ENCODE results near the gene PRSS2.
"Not testable (repeated sequence)": the region's sequence is repeated elsewhere in the genome, so short reads cannot be mapped to it uniquely, and the experiment has no call there.

PRSS2 gene

GRCh38 chr7:142752376-142753225 lies 18.2 kb upstream of the PRSS2 start:
- H3K9me3 Mint-ChIP-seq: no peaks in the 10 kb centered on the region
- H3K4me1 Mint-ChIP-seq: no peaks in the 10 kb centered on the region
- H3K27ac Mint-ChIP-seq: no peak overlapping the region
- H3K4me3 Mint-ChIP-seq: no peak overlapping the region
- H3K36me3 Mint-ChIP-seq (ENCODE audit: low read depth): no peaks in the 10 kb centered on the region
- TF ChIP-seq CTCF (IDR thresholded peaks at IDR 0.05; ENCODE audit: unreplicated experiment in 3 of 3): no peak
- peaks cover 16% of the 10 kb centered on the region for H3K27me3 Mint-ChIP-seq (ENCODE audit: low read depth)

DNA sequence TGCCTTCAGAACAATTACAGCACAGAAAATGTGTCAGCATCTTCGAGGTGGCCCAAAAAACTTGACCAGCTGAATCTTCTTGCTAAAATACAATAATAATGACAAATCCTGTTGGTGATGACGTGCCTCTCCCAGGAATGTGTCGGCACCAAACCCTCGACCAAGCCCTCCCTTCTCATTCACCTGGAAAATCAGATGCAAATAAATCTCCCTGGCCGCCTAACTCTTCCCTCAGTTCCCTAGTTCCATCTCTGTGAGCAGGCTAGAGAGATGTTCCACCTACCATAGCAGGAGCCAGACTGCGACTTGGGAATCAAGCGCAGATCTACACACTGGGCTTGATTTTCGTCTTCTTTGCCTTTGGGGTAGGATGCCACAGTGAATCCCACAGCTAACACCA lies 17.4 kb upstream of the PRSS2 start:
- TF ChIP-seq CTCF (IDR thresholded peaks at IDR 0.05; ENCODE audit: unreplicated experiment in 3 of 3): no peak
- no peaks in the 10 kb centered on the region for H3K9me3 Mint-ChIP-seq
- H3K27me3 Mint-ChIP-seq (ENCODE audit: low read depth): peaks cover 12% of the 10 kb centered on the region
- no peak overlapping the region for H3K4me3 Mint-ChIP-seq
- no peaks in the 10 kb centered on the region for H3K36me3 Mint-ChIP-seq (ENCODE audit: low read depth)
- no peak overlapping the region for H3K27ac Mint-ChIP-seq
- H3K4me1 Mint-ChIP-seq: no peaks in the 10 kb centered on the region

- peaks cover 12% of the 10 kb centered on the region for H3K27me3 Mint-ChIP-seq (ENCODE audit: low read depth)
- not testable (repeated sequence) for H3K36me3 Mint-ChIP-seq (ENCODE audit: low read depth); H3K4me1 Mint-ChIP-seq; H3K4me3 Mint-ChIP-seq; H3K27ac Mint-ChIP-seq; H3K9me3 Mint-ChIP-seq
These were observed 16.8 kb upstream of the PRSS2 start for GRCh38 chr7:142753925-142754491.

- Mint-ChIP-seq H3K27ac (no peak overlapping the region), H3K27me3 (ENCODE audit: low read depth) (peaks cover 20% of the 10 kb centered on the region), H3K36me3 (ENCODE audit: low read depth) (no peaks in the 10 kb centered on the region), H3K4me3 (no peak overlapping the region), H3K4me1 (no peaks in the 10 kb centered on the region), H3K9me3 (no peaks in the 10 kb centered on the region)
- TF ChIP-seq CTCF (IDR thresholded peaks at IDR 0.05; ENCODE audit: unreplicated experiment in 3 of 3): no peak
These were observed 15.8 kb upstream of the PRSS2 start for GRCh38 chr7:142754681-142755575.

- H3K9me3 Mint-ChIP-seq; H3K36me3 Mint-ChIP-seq (ENCODE audit: low read depth); H3K4me1 Mint-ChIP-seq; H3K4me3 Mint-ChIP-seq; H3K27ac Mint-ChIP-seq: not testable (repeated sequence)
- peaks cover 24% of the 10 kb centered on the region for H3K27me3 Mint-ChIP-seq (ENCODE audit: low read depth)
These were observed 12.5 kb upstream of the PRSS2 start for GRCh38 chr7:142758312-142758711.

DNA sequence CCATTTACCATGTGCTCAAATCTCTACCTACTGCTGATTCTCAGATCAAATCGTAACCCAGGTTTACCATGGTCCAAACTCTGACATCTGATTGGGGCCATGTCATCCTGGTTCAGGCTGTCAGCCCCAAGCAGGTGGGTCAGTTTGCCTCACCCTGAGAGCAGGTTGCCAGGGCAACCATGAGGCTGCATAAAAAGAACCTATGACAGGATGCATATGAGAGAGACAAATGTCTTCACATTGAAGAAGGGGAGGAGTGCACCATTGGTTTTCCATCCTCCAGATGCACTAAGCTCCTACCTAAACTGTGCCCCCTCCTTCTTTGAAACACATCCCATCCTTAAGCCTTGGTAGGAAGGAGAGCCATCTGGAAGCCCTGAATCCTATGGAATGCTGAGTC lies 11.3 kb upstream of the PRSS2 start:
- Mint-ChIP-seq H3K4me1 (no peaks in the 10 kb centered on the region), H3K4me3 (no peak overlapping the region), H3K36me3 (ENCODE audit: low read depth) (no peaks in the 10 kb centered on the region), H3K27ac (no peak overlapping the region), H3K27me3 (ENCODE audit: low read depth) (peaks cover 27% of the 10 kb centered on the region), H3K9me3 (no peaks in the 10 kb centered on the region)
- TF ChIP-seq CTCF (IDR thresholded peaks at IDR 0.05; ENCODE audit: unreplicated experiment in 3 of 3): no peak

Measured in nephron (organoid).